NCI-H526 (cell line): ENCODE results near the gene ALKAL2.
"Not testable (repeated sequence)": the region's sequence is repeated elsewhere in the genome, so short reads cannot be mapped to it uniquely, and the experiment has no call there.

Source experiments
- DNase-seq, 2 experiments: peaks; one replicate each; lab custom pipeline; 2025; lab: John Stamatoyannopoulos, UW

ALKAL2 gene

GRCh38 chr2:287911-288757, at the start of gene ALKAL2:
Gene ALKAL2, minus strand, starts transcription at chr2:288091. Its CDS starts 256 bp downstream, at chr2:287835.
- DNase-seq: peak in 1 of 2 experiments; percentile 26

GRCh38 chr2:336949-337348, 49.1 kb upstream of the ALKAL2 start:
- not testable (repeated sequence) for DNase-seq

GRCh38 chr2:336360-336759, 48.5 kb upstream of the ALKAL2 start:
- DNase-seq: no peak

- no peak for DNase-seq
Measured at GRCh38 chr2:332592-332991, 44.7 kb upstream of the ALKAL2 start.

GRCh38 chr2:328761-329160, 40.9 kb upstream of the ALKAL2 start:
- DNase-seq: no peak

- DNase-seq: no peak
Measured at GRCh38 chr2:323035-323434, 35.1 kb upstream of the ALKAL2 start.

GRCh38 chr2:322326-322725, 34.4 kb upstream of the ALKAL2 start:
- DNase-seq: no peak

GRCh38 chr2:320561-320960, 32.7 kb upstream of the ALKAL2 start:
- DNase-seq: no peak

GRCh38 chr2:319059-319600, 31.2 kb upstream of the ALKAL2 start:
- no peak for DNase-seq

GRCh38 chr2:317501-318424, 29.9 kb upstream of the ALKAL2 start:
- no peak for DNase-seq

- DNase-seq: no peak
Measured at GRCh38 chr2:316381-316780, 28.5 kb upstream of the ALKAL2 start.

- DNase-seq: not testable (repeated sequence)
Measured at GRCh38 chr2:315925-316324, 28.0 kb upstream of the ALKAL2 start.

- peak in 1 of 2 experiments; percentile 41 for DNase-seq
Measured at GRCh38 chr2:314561-315336, 26.9 kb upstream of the ALKAL2 start.

- peak in 1 of 2 experiments; percentile 50 for DNase-seq
Measured at GRCh38 chr2:313991-314390, 26.1 kb upstream of the ALKAL2 start.

GRCh38 chr2:310994-311393, 23.1 kb upstream of the ALKAL2 start:
- no peak for DNase-seq

- no peak for DNase-seq
Measured at GRCh38 chr2:309954-310510, 22.1 kb upstream of the ALKAL2 start.

GRCh38 chr2:309148-309953, 21.5 kb upstream of the ALKAL2 start:
- DNase-seq: no peak

- DNase-seq: no peak
Measured at GRCh38 chr2:305366-305765, 17.5 kb upstream of the ALKAL2 start.

GRCh38 chr2:296354-296753, 8.5 kb upstream of the ALKAL2 start:
- DNase-seq: no peak

GRCh38 chr2:295090-295489, 7.2 kb upstream of the ALKAL2 start:
- no peak for DNase-seq
